ENCODE results near the gene ZNF823.

GRCh38 chr19:11680689-11681302 is 58.0 kb downstream of the ZNF823 start:
- TF ChIP-seq, protein P1, sequence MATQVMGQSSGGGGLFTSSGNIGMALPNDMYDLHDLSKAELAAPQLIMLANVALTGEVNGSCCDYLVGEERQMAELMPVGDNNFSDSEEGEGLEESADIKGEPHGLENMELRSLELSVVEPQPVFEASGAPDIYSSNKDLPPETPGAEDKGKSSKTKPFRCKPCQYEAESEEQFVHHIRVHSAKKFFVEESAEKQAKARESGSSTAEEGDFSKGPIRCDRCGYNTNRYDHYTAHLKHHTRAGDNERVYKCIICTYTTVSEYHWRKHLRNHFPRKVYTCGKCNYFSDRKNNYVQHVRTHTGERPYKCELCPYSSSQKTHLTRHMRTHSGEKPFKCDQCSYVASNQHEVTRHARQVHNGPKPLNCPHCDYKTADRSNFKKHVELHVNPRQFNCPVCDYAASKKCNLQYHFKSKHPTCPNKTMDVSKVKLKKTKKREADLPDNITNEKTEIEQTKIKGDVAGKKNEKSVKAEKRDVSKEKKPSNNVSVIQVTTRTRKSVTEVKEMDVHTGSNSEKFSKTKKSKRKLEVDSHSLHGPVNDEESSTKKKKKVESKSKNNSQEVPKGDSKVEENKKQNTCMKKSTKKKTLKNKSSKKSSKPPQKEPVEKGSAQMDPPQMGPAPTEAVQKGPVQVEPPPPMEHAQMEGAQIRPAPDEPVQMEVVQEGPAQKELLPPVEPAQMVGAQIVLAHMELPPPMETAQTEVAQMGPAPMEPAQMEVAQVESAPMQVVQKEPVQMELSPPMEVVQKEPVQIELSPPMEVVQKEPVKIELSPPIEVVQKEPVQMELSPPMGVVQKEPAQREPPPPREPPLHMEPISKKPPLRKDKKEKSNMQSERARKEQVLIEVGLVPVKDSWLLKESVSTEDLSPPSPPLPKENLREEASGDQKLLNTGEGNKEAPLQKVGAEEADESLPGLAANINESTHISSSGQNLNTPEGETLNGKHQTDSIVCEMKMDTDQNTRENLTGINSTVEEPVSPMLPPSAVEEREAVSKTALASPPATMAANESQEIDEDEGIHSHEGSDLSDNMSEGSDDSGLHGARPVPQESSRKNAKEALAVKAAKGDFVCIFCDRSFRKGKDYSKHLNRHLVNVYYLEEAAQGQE (tag by site-specific recombination; IDR thresholded peaks at IDR 0.05): no peak
- TF ChIP-seq ZNF324 (tag by site-specific recombination; IDR thresholded peaks at IDR 0.05): no peak
- TF ChIP-seq, protein P2, sequence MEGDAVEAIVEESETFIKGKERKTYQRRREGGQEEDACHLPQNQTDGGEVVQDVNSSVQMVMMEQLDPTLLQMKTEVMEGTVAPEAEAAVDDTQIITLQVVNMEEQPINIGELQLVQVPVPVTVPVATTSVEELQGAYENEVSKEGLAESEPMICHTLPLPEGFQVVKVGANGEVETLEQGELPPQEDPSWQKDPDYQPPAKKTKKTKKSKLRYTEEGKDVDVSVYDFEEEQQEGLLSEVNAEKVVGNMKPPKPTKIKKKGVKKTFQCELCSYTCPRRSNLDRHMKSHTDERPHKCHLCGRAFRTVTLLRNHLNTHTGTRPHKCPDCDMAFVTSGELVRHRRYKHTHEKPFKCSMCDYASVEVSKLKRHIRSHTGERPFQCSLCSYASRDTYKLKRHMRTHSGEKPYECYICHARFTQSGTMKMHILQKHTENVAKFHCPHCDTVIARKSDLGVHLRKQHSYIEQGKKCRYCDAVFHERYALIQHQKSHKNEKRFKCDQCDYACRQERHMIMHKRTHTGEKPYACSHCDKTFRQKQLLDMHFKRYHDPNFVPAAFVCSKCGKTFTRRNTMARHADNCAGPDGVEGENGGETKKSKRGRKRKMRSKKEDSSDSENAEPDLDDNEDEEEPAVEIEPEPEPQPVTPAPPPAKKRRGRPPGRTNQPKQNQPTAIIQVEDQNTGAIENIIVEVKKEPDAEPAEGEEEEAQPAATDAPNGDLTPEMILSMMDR (tag by site-specific recombination; IDR thresholded peaks at IDR 0.05): no peak
- TF ChIP-seq TCF7L2 (IDR thresholded peaks at IDR 0.05; ENCODE audit: borderline replicate concordance, low read depth, low read length): no peak
- no peak for TF ChIP-seq OSR2 (tag by site-specific recombination; IDR thresholded peaks at IDR 0.05)
- no peak for TF ChIP-seq ZNF10 (tag by site-specific recombination; IDR thresholded peaks at IDR 0.05)
- TF ChIP-seq ZSCAN18 (tag by site-specific recombination; IDR thresholded peaks at IDR 0.05): no peak
- no peak for TF ChIP-seq ZNF670 (tag by site-specific recombination; IDR thresholded peaks at IDR 0.05; ENCODE audit: low read depth)
- no peak for TF ChIP-seq SALL2 (tag by site-specific recombination; IDR thresholded peaks at IDR 0.05; ENCODE audit: borderline replicate concordance)
- no peak for TF ChIP-seq ZNF624 (tag by site-specific recombination; IDR thresholded peaks at IDR 0.05)

All from HEK293 (cell line).